KMS-11 (cell line): ENCODE results near the gene ABHD13.

Experiments
- H2AFZ ChIP-seq: fragments of 200-600 bp; sonication (generic); 2 replicates; pipeline ENCODE4 v1.6.1; 2016; ENCODE audit warnings: antibody characterized with exemption, mixed run types, low read depth
- H3K27ac ChIP-seq: fragments of 200-600 bp; sonication (generic); 2 replicates; pipeline ENCODE4 v1.6.1; 2016; ENCODE audit warnings: mild to moderate bottlenecking, mixed run types
- H3K27me3 ChIP-seq: fragments of 200-600 bp; sonication (generic); 2 replicates; pipeline ENCODE4 v1.6.1; 2017; ENCODE audit warnings: mild to moderate bottlenecking, low read depth, mixed run types, moderate library complexity; ENCODE audit not compliant: insufficient read depth
- H3K36me3 ChIP-seq: fragments of 200-600 bp; sonication (generic); 2 replicates; pipeline ENCODE4 v1.6.1; 2017; ENCODE audit warnings: mild to moderate bottlenecking, mixed run types; ENCODE audit not compliant: insufficient read depth
- H3K4me1 ChIP-seq: fragments of 200-600 bp; sonication (generic); 2 replicates; pipeline ENCODE4 v1.6.1; 2016; ENCODE audit warnings: mild to moderate bottlenecking, low read depth, mixed run types; ENCODE audit not compliant: poor library complexity, severe bottlenecking
- H3K4me2 ChIP-seq: fragments of 200-600 bp; sonication (generic); 2 replicates; pipeline ENCODE4 v1.7.0; 2016; ENCODE audit warnings: mild to moderate bottlenecking, mixed run types
- H3K4me3 ChIP-seq: fragments of 200-600 bp; sonication (generic); IDR thresholded peaks from 2 replicates; pipeline ENCODE4 v1.6.1; 2017; ENCODE audit warnings: low read depth, low read length, mixed read lengths; ENCODE audit not compliant: insufficient read depth
- H3K79me2 ChIP-seq: fragments of 200-600 bp; sonication (generic); 2 replicates; pipeline ENCODE4 v1.6.1; 2016; ENCODE audit warnings: low read depth, mixed run types; ENCODE audit not compliant: insufficient read depth
- H3K9ac ChIP-seq: fragments of 200-600 bp; sonication (generic); 2 replicates; pipeline ENCODE4 v1.6.1; 2016; ENCODE audit warnings: mild to moderate bottlenecking, mixed run types
- H4K20me1 ChIP-seq: fragments of 200-600 bp; sonication (generic); 2 replicates; pipeline ENCODE4 v1.6.1; 2016; ENCODE audit warnings: mild to moderate bottlenecking, mixed run types; ENCODE audit not compliant: insufficient read depth
- TF ChIP-seq, protein P1 (sequence below): fragments of 200-600 bp; sonication (generic); conservative IDR thresholded peaks from 2 replicates; pipeline ENCODE4 v1.6.1; 2017; ENCODE audit warnings: low read depth, mild to moderate bottlenecking, antibody characterized with exemption, low read length, moderate library complexity, mixed read lengths

ABHD13 gene

DNA sequence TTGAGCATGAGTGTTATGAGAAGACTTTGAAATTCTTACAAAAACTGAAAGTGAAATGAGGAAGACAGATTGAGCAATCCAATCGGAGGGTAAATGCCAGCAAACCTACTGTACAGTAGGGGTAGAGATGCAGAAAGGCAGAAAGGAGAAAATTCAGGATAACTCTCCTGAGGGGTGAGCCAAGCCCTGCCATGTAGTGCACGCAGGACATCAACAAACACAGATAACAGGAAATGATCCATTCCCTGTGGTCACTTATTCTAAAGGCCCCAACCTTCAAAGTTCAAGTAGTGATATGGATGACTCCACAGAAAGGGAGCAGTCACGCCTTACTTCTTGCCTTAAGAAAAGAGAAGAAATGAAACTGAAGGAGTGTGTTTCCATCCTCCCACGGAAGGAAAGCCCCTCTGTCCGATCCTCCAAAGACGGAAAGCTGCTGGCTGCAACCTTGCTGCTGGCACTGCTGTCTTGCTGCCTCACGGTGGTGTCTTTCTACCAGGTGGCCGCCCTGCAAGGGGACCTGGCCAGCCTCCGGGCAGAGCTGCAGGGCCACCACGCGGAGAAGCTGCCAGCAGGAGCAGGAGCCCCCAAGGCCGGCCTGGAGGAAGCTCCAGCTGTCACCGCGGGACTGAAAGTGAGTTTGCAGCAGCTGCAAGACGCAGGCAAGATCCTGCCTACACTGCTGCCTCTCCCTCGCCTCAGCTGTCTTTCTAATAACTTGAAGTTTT is 51.6 kb downstream of the ABHD13 start, which contains the start of gene TNFSF13B:
TSS of gene TNFSF13B (plus strand) at position 118 of the 728 bp plus-strand sequence. CDS start at position 296, 178 bp downstream.
- Histone ChIP-seq H3K79me2 (no peaks in the 10 kb centered on the region), H3K4me3 (no peak within 1 kb of the TSS), H2AFZ (peak within 1 kb of the TSS; percentile 69), H4K20me1 (no peaks in the 10 kb centered on the region), H3K9ac (peak within 1 kb of the TSS; percentile 40; the same call in 1 of the 2 replicates), H3K36me3 (no peaks in the 10 kb centered on the region), H3K4me1 (peaks cover 17% of the 10 kb centered on the region), H3K27me3 (no peaks in the 10 kb centered on the region), H3K4me2 (peak within 1 kb of the TSS; percentile 64), H3K27ac (peak within 1 kb of the TSS; percentile 48; the same call in 1 of the 2 replicates)
- TF ChIP-seq, protein P1, sequence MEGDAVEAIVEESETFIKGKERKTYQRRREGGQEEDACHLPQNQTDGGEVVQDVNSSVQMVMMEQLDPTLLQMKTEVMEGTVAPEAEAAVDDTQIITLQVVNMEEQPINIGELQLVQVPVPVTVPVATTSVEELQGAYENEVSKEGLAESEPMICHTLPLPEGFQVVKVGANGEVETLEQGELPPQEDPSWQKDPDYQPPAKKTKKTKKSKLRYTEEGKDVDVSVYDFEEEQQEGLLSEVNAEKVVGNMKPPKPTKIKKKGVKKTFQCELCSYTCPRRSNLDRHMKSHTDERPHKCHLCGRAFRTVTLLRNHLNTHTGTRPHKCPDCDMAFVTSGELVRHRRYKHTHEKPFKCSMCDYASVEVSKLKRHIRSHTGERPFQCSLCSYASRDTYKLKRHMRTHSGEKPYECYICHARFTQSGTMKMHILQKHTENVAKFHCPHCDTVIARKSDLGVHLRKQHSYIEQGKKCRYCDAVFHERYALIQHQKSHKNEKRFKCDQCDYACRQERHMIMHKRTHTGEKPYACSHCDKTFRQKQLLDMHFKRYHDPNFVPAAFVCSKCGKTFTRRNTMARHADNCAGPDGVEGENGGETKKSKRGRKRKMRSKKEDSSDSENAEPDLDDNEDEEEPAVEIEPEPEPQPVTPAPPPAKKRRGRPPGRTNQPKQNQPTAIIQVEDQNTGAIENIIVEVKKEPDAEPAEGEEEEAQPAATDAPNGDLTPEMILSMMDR = no peak

DNA sequence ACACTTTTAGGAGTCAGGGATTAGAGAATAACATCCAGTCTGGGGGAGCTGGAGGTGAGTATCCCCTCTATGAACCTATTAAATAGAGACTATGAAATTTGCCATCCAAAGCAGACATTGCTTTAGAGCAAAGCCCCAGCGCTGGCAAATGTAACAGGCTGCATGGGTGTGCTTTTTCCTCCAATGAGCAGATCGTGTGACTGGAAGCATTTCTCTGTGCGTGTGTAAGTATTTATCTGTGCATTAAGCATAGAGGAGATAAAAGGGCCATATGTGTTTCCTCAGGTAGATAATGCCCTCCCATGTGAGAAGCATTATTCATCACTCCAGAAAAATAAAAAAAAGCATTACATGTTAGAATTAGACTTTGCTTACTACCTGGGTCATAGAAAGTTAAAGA is 52.2 kb downstream of the ABHD13 start:
- Histone ChIP-seq H3K9ac (peak overlapping the region; percentile 40; the same call in 1 of the 2 replicates), H4K20me1 (no peaks in the 10 kb centered on the region), H3K27ac (peak overlapping the region; percentile 48; the same call in 1 of the 2 replicates), H3K27me3 (no peaks in the 10 kb centered on the region), H3K36me3 (no peaks in the 10 kb centered on the region), H3K4me3 (no peak overlapping the region), H2AFZ (peak overlapping the region; percentile 69; the same call in 1 of the 2 replicates), H3K4me2 (peak overlapping the region; percentile 64), H3K4me1 (peaks cover 17% of the 10 kb centered on the region), H3K79me2 (no peaks in the 10 kb centered on the region)
- TF ChIP-seq, protein P1 = no peak

DNA sequence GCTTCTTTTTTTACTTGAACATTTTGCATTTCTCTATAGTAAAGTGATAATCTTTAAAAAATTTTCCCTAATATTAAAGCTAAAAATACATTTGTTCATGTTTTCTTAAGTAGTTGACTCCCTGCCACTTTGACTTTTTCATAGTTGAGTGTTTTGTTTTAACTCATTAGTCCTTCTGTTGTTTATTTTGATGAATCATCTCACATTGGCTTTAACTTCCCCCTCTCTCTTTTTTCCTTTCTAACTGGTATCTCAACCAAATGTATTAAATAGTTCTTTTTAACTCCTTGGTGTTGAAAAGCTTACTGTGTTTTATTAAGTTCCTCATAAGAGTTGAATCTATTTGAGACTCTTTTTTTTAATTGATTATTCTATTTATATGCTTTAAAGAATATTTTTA is 54.1 kb downstream of the ABHD13 start:
- H3K79me2 ChIP-seq = no peaks in the 10 kb centered on the region
- peaks cover 17% of the 10 kb centered on the region for H3K4me1 ChIP-seq
- no peak overlapping the region for H2AFZ ChIP-seq
- no peak overlapping the region for H3K27ac ChIP-seq
- H4K20me1 ChIP-seq = no peaks in the 10 kb centered on the region
- H3K36me3 ChIP-seq = no peaks in the 10 kb centered on the region
- no peak overlapping the region for H3K4me2 ChIP-seq
- TF ChIP-seq, protein P1 = no peak
- no peak overlapping the region for H3K9ac ChIP-seq
- no peak overlapping the region for H3K4me3 ChIP-seq
- H3K27me3 ChIP-seq = no peaks in the 10 kb centered on the region

DNA sequence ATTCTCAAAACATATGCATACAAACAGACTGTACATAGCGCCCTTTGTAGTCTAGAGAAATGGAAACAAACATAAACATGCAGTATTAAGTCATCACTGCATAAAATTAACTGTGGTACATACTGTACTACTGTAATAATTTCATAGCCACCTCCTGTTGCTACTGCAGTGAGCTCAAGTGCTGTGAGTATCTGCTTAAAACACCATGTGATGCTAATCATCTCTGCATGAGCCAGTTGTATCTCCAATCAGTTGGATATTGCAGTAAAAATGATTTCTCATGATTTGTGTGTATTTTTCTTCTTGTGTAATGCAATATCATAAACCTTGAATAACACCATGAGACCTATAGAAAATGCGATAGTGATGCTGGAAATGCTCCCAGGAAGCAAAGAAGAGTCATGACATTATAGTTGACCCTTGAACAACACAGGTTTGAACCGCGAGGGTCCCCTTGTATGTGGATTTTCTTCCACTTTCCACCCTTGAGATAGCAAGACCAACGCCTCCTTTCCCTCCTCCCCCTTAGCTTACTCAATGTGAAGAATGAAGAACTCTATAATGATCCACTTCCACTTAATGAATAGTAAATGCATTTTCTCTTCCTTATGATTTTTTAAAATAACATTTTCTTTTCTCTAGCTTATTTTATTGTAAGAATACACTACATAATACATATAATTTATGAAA is 55.4 kb downstream of the ABHD13 start:
- Histone ChIP-seq H3K79me2 (no peaks in the 10 kb centered on the region), H4K20me1 (no peaks in the 10 kb centered on the region), H3K36me3 (no peaks in the 10 kb centered on the region), H2AFZ (no peak overlapping the region), H3K4me1 (peaks cover 17% of the 10 kb centered on the region), H3K27me3 (no peaks in the 10 kb centered on the region), H3K4me3 (no peak overlapping the region), H3K9ac (no peak overlapping the region), H3K4me2 (no peak overlapping the region), H3K27ac (no peak overlapping the region)
- TF ChIP-seq, protein P1 = no peak
